HL-60 (cell line): Measurements from ENCODE around the gene SYCN.

Experiments used
- DNase-seq, 2 experiments: peaks; one replicate each; pipeline ENCODE4 v3.0.0-alpha.2; 2010 to 2020; ENCODE audit warnings: low read depth in 1 of 2, low spot score in 1 of 2
- H3K27ac ChIP-seq: fragments of 250-450 bp; sonication (Bioruptor Pico); replicated peaks from 2 replicates; pipeline ENCODE4 v1.5.1; 2020; ENCODE audit warnings: mild to moderate bottlenecking, moderate library complexity
- H3K27me3 ChIP-seq: fragments of 250-450 bp; sonication (Bioruptor Pico); 2 replicates; pipeline ENCODE4 v1.5.1; 2021; ENCODE audit warnings: mild to moderate bottlenecking, moderate library complexity; ENCODE audit not compliant: insufficient read depth, poor library complexity, severe bottlenecking
- H3K4me3 ChIP-seq: replicated peaks from 2 replicates; pipeline ENCODE4 v1.5.1; 2011; ENCODE audit warnings: mild to moderate bottlenecking, control low read depth, low read length; ENCODE audit not compliant: insufficient read depth
- GABPA ChIP-seq: IDR thresholded peaks from 2 replicates; pipeline ENCODE4 v1.6.1; 2012; ENCODE audit warnings: low read depth
- POLR2AphosphoS5 ChIP-seq: IDR thresholded peaks from 2 replicates; pipeline ENCODE4 v1.6.1; 2012; ENCODE audit warnings: low read depth
- SPI1 ChIP-seq: IDR thresholded peaks from 2 replicates; pipeline ENCODE4 v1.6.1; 2012; ENCODE audit warnings: low read depth, mild to moderate bottlenecking, borderline replicate concordance
- TF ChIP-seq, protein P1 (sequence below): IDR thresholded peaks from 2 replicates; pipeline ENCODE4 v1.6.1; 2012; ENCODE audit warnings: low read depth; ENCODE audit not compliant: insufficient replicate concordance
- TF ChIP-seq, protein P2 (sequence below): IDR thresholded peaks from one replicate; pipeline ENCODE4 v1.5.1; 2011; ENCODE audit warnings: low read length, control low read depth, inconsistent platforms; ENCODE audit not compliant: insufficient read depth

Gene SYCN

DNA sequence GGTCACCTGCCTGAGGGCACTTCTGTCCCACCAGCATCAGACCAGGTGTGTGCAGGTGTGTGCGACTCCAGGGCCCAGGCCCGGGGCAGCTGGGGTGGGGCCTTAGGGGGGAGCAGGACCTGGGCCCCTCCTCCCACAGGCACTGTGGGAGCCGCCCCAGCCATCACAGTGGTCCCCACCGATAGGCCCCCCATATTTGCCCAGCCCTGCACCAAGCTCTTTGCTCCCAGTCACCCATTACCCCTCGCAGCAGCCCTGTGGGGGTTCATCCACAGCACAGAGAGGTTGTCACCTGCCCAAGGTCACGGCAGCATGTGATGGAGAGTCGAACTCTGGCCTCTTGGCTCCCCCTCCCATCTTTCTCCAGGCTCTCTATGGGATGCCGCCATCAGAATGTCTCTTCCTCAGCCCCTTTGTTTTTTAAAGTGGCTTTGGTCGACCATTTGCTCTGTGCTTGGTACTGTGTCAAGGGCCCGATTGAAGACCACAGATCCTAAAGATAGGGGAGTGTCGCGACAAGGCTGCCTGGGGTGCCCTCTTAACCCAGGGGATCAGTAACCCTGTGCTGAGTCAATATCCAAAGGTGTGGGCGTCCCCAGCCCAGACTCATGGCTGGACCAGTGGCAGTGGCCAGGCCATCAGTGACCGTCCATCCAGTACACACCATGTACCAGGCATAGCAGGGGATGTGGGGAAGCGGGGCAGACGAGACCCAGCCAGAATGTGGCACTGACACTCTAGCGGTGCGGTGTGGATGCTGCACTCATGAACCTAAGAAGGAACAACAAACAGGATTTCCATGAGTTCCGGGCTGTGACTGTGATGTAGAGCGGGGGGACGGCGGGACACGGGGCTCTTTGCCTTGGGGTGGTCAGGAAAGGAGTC, 35.6 kb downstream of the SYCN start:
- H3K4me3 ChIP-seq: no peak overlapping the region
- DNase-seq: no peak
- no peaks in the 10 kb centered on the region for H3K27me3 ChIP-seq
- TF ChIP-seq POLR2AphosphoS5 (no peak), GABPA (no peak), SPI1 (no peak)
- TF ChIP-seq, protein P1, sequence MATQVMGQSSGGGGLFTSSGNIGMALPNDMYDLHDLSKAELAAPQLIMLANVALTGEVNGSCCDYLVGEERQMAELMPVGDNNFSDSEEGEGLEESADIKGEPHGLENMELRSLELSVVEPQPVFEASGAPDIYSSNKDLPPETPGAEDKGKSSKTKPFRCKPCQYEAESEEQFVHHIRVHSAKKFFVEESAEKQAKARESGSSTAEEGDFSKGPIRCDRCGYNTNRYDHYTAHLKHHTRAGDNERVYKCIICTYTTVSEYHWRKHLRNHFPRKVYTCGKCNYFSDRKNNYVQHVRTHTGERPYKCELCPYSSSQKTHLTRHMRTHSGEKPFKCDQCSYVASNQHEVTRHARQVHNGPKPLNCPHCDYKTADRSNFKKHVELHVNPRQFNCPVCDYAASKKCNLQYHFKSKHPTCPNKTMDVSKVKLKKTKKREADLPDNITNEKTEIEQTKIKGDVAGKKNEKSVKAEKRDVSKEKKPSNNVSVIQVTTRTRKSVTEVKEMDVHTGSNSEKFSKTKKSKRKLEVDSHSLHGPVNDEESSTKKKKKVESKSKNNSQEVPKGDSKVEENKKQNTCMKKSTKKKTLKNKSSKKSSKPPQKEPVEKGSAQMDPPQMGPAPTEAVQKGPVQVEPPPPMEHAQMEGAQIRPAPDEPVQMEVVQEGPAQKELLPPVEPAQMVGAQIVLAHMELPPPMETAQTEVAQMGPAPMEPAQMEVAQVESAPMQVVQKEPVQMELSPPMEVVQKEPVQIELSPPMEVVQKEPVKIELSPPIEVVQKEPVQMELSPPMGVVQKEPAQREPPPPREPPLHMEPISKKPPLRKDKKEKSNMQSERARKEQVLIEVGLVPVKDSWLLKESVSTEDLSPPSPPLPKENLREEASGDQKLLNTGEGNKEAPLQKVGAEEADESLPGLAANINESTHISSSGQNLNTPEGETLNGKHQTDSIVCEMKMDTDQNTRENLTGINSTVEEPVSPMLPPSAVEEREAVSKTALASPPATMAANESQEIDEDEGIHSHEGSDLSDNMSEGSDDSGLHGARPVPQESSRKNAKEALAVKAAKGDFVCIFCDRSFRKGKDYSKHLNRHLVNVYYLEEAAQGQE: no peak
- TF ChIP-seq, protein P2, sequence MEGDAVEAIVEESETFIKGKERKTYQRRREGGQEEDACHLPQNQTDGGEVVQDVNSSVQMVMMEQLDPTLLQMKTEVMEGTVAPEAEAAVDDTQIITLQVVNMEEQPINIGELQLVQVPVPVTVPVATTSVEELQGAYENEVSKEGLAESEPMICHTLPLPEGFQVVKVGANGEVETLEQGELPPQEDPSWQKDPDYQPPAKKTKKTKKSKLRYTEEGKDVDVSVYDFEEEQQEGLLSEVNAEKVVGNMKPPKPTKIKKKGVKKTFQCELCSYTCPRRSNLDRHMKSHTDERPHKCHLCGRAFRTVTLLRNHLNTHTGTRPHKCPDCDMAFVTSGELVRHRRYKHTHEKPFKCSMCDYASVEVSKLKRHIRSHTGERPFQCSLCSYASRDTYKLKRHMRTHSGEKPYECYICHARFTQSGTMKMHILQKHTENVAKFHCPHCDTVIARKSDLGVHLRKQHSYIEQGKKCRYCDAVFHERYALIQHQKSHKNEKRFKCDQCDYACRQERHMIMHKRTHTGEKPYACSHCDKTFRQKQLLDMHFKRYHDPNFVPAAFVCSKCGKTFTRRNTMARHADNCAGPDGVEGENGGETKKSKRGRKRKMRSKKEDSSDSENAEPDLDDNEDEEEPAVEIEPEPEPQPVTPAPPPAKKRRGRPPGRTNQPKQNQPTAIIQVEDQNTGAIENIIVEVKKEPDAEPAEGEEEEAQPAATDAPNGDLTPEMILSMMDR: no peak
- H3K27ac ChIP-seq: no peak overlapping the region

DNA sequence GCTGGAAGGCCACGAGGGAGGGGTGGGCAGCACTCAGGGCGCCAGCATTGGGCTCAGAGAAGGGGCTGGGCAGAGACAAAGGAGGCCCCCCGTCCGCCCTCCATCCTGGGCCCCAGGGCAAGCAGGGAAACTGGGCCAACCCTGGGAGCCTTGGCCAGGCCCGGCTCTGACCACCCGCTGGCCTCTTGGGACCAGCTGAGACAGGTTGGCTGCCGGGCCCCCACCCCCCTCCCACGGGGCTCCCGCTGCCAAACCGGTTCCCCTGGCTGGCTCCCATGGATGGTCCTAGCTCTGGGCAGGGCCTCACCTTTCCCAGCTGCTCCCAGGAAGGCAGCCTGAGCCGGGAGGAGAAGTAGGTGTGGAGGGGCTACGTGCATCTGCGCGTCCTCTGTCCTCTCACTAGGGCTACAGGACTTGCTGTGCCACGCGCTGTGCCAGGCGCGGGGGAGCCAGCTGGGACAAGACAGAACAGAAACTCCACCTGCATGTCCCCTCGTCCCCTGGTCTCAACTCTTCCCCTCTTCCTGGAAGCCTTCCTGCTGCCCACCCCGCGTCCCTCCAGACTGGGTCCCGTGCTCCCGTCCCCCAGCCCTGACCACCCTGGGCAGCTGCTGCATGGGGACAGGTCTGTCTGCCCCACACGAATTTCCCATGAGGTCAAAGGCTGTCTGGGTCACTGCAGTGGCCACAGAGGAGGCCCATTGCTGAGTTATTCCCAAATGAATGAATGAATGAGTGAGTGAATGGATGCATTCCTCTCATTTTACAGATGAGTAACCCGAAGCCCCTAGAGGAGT, 36.4 kb downstream of the SYCN start:
- H3K27me3 ChIP-seq: no peaks in the 10 kb centered on the region
- H3K27ac ChIP-seq: no peak overlapping the region
- DNase-seq: no peak
- TF ChIP-seq, protein P1: no peak
- TF ChIP-seq SPI1: no peak
- TF ChIP-seq GABPA: no peak
- TF ChIP-seq, protein P2: no peak
- TF ChIP-seq POLR2AphosphoS5: no peak
- H3K4me3 ChIP-seq: no peak overlapping the region

DNA sequence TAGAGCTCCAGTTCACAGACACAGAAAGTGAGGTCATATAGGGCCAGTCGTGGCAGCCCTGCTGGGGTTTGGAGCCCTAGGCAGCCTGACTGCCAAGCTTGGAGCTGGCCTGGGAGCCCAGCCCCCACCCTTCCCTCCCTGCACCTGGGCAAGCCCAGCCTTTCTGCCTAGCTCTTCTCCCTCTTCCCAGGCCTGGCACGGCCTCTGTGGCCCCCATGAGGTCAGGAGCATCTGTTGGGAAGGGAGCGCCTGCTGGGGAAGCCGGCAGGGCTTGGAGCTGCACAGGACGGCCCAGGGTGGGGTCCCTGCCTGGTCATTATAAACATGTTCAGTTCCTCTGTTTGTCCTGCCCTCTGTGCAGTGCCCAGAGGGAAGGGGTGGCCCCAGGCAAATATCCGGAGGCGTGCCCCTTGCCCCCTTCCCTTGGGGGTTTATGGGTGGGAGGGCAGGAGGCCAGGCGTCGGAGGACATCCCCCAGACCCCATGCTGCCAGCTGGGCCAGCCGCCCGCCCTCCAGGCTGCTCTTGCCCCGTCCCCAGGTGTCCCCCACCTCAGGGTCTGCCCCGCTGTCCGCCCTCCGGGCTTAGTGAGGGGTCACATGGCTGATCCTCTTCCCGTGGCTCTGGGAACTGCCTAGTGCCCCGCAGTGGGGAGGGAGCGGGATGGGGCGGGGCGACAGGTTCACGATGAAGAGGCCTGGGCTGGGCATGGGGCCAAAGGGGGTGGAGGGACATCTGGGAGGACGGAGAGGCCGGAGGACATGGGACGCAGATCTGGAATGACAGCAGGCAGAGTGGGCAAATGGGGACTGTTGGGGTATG, 37.3 kb downstream of the SYCN start:
- no peak overlapping the region for H3K27ac ChIP-seq
- TF ChIP-seq SPI1: no peak
- TF ChIP-seq, protein P1: no peak
- TF ChIP-seq, protein P2: no peak
- TF ChIP-seq GABPA: no peak
- TF ChIP-seq POLR2AphosphoS5: no peak
- no peak overlapping the region for H3K4me3 ChIP-seq
- DNase-seq: no peak
- H3K27me3 ChIP-seq: no peaks in the 10 kb centered on the region
